ENCODE data around the gene SLC1A4. TPM values are rescaled to one million over a fixed set of nuclear protein-coding genes. Genes with fewer than 3 reads are reported as not detected.

The SLC1A4 gene
- total RNA-seq, 2 donors from 2014 or later: 41.6 to 45.3 TPM

- H3K27ac Mint-ChIP-seq: no peak overlapping the region
- ATAC-seq (replicated peaks in 1 of 2) (no peak), DNase-seq (no peak)
- H3K9me3 Mint-ChIP-seq: peaks cover 9 to 17% of the 10 kb centered on the region in 2 donors
- no peaks in the 10 kb centered on the region for H3K27me3 Mint-ChIP-seq (ENCODE audit: low read depth)
- H3K4me1 Mint-ChIP-seq (ENCODE audit: low read depth): peaks cover 6% of the 10 kb centered on the region
- peaks cover 10 to 22% of the 10 kb centered on the region in 2 donors for H3K36me3 Mint-ChIP-seq (ENCODE audit: insufficient read depth in 2 of 2)
- H3K4me3 Mint-ChIP-seq: no peak overlapping the region
These were observed 55.0 kb downstream of the SLC1A4 start for GRCh38 chr2:65044097-65044735.

DNA sequence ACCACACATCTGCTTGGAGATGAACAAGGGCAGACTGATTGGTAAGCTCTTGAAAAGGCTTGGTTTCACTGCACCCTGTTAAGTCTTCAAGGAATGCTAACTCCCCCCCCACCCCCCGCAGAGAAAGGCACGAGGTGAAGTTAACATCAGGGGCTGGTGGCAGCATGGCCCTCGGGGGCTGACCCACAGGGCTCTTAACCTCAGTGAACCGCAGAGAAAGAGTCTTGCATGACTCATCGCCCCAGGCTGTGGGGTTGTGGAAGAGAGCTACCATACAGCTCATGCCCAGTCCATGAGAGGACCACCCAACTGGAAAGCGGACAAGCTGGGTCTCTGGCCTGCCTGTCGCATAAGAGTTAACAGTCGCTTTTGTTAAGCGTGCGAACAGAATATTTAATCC, 56.5 kb downstream of the SLC1A4 start:
- H3K27me3 Mint-ChIP-seq (ENCODE audit: low read depth): no peaks in the 10 kb centered on the region
- H3K9me3 Mint-ChIP-seq: peaks cover 9 to 17% of the 10 kb centered on the region in 2 donors
- H3K4me3 Mint-ChIP-seq: no peak overlapping the region
- peaks cover 1% of the 10 kb centered on the region for H3K4me1 Mint-ChIP-seq (ENCODE audit: low read depth)
- DNase-seq (no peak), ATAC-seq (replicated peaks in 1 of 2) (no peak)
- H3K36me3 Mint-ChIP-seq (ENCODE audit: insufficient read depth in 2 of 2): peaks cover 10 to 22% of the 10 kb centered on the region in 2 donors
- H3K27ac Mint-ChIP-seq: no peak overlapping the region

DNA sequence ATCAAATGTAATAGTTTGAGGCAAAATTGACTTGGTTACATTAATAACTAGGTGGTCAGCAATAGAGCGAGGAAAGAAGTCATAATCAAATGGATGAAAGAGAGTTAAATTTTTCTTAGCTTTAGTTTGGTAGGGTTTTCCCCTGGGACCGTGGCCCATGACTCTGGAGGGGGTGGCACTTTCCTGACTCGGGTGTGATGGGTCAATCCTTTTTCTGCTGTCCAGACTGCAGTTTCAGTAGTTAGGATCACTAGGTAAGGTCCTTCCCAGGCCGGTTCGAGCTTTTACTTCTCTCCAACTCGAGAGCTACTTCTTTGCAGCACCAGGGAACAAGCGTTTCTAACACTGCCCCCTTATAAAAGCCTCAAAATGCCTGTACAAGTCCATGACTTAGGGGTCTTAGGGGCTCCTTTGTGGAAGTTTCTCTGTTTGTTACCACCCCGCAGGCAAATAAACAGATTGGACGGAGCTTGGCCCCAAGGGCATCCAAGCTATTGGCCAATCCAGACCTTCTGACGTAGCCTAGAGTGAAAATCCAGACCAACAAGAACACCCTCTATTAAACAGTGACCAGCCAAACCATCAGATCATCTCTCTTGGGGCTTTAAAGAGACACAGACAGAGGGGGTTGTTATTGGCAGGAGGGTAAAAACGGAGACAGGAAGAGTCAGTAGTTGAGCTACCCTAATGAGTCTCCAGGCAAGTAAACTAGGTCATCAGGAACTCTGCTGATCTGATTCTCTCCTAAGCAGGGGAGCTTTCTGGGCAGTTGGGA, 57.6 kb downstream of the SLC1A4 start:
- DNase-seq (no peak), ATAC-seq (replicated peaks in 1 of 2) (no peak)
- Mint-ChIP-seq H3K4me3 (no peak overlapping the region), H3K36me3 (ENCODE audit: insufficient read depth in 2 of 2) (peaks cover 10 to 22% of the 10 kb centered on the region in 2 donors), H3K27me3 (ENCODE audit: low read depth) (no peaks in the 10 kb centered on the region), H3K27ac (no peak overlapping the region), H3K9me3 (peaks cover 9 to 17% of the 10 kb centered on the region in 2 donors), H3K4me1 (ENCODE audit: low read depth) (no peaks in the 10 kb centered on the region)

DNA sequence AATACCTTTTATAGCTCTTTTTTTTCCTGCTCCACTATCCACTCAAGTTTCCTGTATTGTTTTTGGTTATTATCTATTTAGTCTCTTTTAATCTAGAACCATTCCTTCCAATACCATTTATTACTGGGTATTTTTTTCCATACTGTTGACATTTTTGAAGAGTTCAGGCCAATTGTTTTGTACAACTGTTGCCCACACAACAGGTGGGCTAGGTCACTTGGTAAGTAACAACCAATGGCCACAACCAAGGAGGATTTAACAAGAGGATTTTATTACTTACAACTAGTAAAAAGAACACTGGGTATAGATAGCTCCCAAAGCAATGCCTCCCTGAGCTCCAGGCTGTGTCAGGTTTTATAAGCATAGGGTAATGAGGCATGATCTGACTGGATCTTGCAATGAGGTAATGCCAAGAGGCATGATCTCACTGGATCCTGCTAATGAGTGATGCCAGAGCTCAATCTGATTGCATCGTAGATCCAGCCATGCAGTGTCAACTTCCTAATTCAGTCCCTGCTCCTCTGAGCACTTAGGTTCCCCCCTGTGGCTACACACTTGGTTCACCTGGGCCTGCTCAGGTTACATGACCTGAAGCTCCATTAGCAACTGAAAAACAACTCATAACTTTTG, 59.9 kb downstream of the SLC1A4 start:
- peak; percentile 14 to 46 for ATAC-seq (replicated peaks in 1 of 2)
- Mint-ChIP-seq H3K4me3 (no peak overlapping the region), H3K27me3 (ENCODE audit: low read depth) (no peaks in the 10 kb centered on the region), H3K27ac (no peak overlapping the region), H3K4me1 (ENCODE audit: low read depth) (peaks cover 12% of the 10 kb centered on the region), H3K9me3 (peaks cover 5 to 15% of the 10 kb centered on the region in 2 donors), H3K36me3 (ENCODE audit: insufficient read depth in 2 of 2) (peaks cover 8 to 16% of the 10 kb centered on the region in 2 donors)
- DNase-seq: no peak

GRCh38 chr2:65050931-65051330, 61.7 kb downstream of the SLC1A4 start:
- Mint-ChIP-seq H3K27ac (no peak overlapping the region), H3K27me3 (ENCODE audit: low read depth) (no peaks in the 10 kb centered on the region), H3K4me3 (no peak overlapping the region), H3K9me3 (peaks cover 2 to 6% of the 10 kb centered on the region in 2 donors), H3K4me1 (ENCODE audit: low read depth) (peaks cover 28% of the 10 kb centered on the region), H3K36me3 (ENCODE audit: insufficient read depth in 2 of 2) (peaks cover 2 to 8% of the 10 kb centered on the region in 2 donors)
- DNase-seq (no peak), ATAC-seq (replicated peaks in 1 of 2) (no peak)

GRCh38 chr2:65053199-65053598, 64.0 kb downstream of the SLC1A4 start:
- H3K4me3 Mint-ChIP-seq: peak overlapping the region; percentile 45 to 97
- peak; percentile 13 to 14 for ATAC-seq (replicated peaks in 1 of 2)
- H3K27ac Mint-ChIP-seq: no peak overlapping the region

DNA sequence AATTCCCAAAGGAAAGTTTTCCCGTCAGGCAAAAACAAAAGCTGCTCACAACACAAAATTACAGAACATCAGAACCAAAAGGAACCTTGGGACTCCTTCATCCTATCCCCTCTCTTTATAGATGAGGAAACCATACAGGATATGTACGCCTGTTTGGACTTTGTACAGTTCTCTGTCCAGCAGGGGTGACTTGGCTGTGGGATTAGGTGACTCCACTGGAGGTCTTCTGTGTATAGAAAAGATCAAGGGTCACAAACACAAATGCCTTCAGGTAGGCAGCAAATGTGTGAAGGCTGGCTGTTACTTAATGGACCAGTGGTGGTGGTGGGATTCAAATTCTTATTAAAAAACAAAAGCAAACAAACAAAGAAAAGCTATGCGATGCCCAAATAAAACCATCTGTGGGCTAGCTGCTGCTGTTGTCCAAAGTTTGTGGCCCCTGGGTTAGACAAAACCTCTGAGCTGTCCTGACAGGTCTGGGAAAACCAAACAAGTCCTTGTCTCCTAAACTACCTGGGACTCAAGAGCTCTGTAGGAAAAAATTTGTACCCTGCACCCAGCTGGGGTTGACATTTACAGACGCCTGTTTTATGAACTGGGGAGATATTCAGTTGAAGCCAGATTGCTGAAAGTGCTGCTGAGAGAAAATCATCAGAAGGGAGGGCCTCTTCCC, 65.7 kb downstream of the SLC1A4 start:
- no peak for ATAC-seq (replicated peaks in 1 of 2)
- DNase-seq: no peak
- Mint-ChIP-seq H3K9me3 (no peaks in the 10 kb centered on the region), H3K4me3 (peak overlapping the region; percentile 97), H3K27me3 (ENCODE audit: low read depth) (no peaks in the 10 kb centered on the region), H3K27ac (no peak overlapping the region), H3K4me1 (ENCODE audit: low read depth) (peaks cover 51% of the 10 kb centered on the region), H3K36me3 (ENCODE audit: insufficient read depth in 2 of 2) (no peaks in the 10 kb centered on the region)

More at GRCh38 chr2:65053199-65053598, 64.0 kb downstream of the SLC1A4 start:
- H3K27me3 Mint-ChIP-seq (ENCODE audit: low read depth): no peaks in the 10 kb centered on the region
- peak; percentile 52 to 53 for DNase-seq
- H3K4me1 Mint-ChIP-seq (ENCODE audit: low read depth): peaks cover 43% of the 10 kb centered on the region
- peaks cover 2 to 5% of the 10 kb centered on the region in 2 donors for H3K9me3 Mint-ChIP-seq
- H3K36me3 Mint-ChIP-seq (ENCODE audit: insufficient read depth in 2 of 2): peaks cover 2 to 8% of the 10 kb centered on the region in 2 donors

DNA sequence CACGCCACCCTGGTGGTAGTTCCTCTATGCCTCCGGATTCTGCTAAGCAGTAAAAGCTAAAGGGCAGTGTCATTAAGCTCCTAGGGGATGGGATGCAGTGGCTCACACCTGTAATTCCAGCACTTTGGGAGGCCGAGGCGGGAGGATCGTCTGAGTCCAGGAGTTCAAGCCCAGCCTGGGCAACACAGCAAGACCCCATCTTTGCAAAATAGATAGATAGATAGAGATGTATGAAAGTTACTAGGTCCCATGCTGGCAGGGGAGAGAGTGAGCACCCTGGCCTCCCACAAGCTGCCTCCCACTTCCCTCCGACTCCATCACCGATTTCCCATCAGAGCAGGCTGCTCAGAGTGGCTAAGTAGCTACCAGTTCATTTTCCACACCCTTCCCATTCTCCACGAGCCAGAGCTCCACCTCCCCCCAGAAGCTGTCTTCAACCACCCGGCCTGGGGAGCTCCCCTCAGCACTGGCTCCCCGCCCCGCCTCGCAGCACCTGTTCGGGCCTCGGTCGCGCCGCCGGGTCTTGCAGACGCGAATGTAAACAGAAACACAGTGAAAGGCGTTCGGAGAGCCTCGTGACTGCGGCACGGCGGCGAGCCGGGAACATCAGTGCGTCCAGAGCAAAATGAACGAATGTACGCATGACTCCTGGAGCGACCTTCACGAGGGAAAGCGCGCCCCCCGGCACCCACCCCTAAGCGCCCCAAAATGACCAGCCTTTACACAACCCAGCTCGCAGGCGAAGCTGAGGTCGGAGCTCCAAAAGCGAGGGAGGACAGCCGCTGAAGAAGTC, 66.4 kb downstream of the SLC1A4 start:
- Mint-ChIP-seq H3K9me3 (no peaks in the 10 kb centered on the region), H3K27me3 (ENCODE audit: low read depth) (no peaks in the 10 kb centered on the region), H3K4me3 (peak overlapping the region; percentile 97), H3K27ac (peak overlapping the region; percentile 52), H3K4me1 (ENCODE audit: low read depth) (peaks cover 51% of the 10 kb centered on the region), H3K36me3 (ENCODE audit: insufficient read depth in 2 of 2) (no peaks in the 10 kb centered on the region)
- ATAC-seq (replicated peaks in 1 of 2): peak; percentile 29 to 34
- DNase-seq: peak in 1 of 2 donors; percentile 65

- Mint-ChIP-seq H3K27me3 (ENCODE audit: low read depth) (no peaks in the 10 kb centered on the region), H3K27ac (peak within 1 kb of the TSS; percentile 52), H3K4me1 (ENCODE audit: low read depth) (peaks cover 54% of the 10 kb centered on the region), H3K9me3 (no peaks in the 10 kb centered on the region), H3K4me3 (peak within 1 kb of the TSS; percentile 97), H3K36me3 (ENCODE audit: insufficient read depth in 2 of 2) (no peaks in the 10 kb centered on the region)
- DNase-seq: peak; percentile 97 to 98
- ATAC-seq (replicated peaks in 1 of 2): peak; percentile 90
These were observed 67.2 kb downstream of the SLC1A4 start, which contains the start of gene CEP68 for GRCh38 chr2:65056215-65057053. CEP68 (plus strand) TSS chr2:65056416; CDS start chr2:65069445, 13,029 bp downstream.

GRCh38 chr2:65057054-65057375, 67.8 kb downstream of the SLC1A4 start:
- no peaks in the 10 kb centered on the region for H3K27me3 Mint-ChIP-seq (ENCODE audit: low read depth)
- no peaks in the 10 kb centered on the region for H3K9me3 Mint-ChIP-seq
- H3K27ac Mint-ChIP-seq: peak overlapping the region; percentile 48
- H3K4me3 Mint-ChIP-seq: peak overlapping the region; percentile 85 to 95
- DNase-seq: no peak
- peaks cover 59% of the 10 kb centered on the region for H3K4me1 Mint-ChIP-seq (ENCODE audit: low read depth)
- ATAC-seq (replicated peaks in 1 of 2): no peak
- H3K36me3 Mint-ChIP-seq (ENCODE audit: insufficient read depth in 2 of 2): no peaks in the 10 kb centered on the region

- DNase-seq: peak; percentile 70 to 77
- H3K36me3 Mint-ChIP-seq (ENCODE audit: insufficient read depth in 2 of 2): no peaks in the 10 kb centered on the region
These were observed 68.3 kb downstream of the SLC1A4 start for GRCh38 chr2:65057391-65058052.

More at GRCh38 chr2:65057391-65058052, 68.3 kb downstream of the SLC1A4 start:
- peak; percentile 62 for ATAC-seq (replicated peaks in 1 of 2)
- Mint-ChIP-seq H3K9me3 (no peaks in the 10 kb centered on the region), H3K4me3 (peak overlapping the region; percentile 85 to 95), H3K27me3 (ENCODE audit: low read depth) (no peaks in the 10 kb centered on the region), H3K4me1 (ENCODE audit: low read depth) (peaks cover 59% of the 10 kb centered on the region), H3K27ac (peak overlapping the region; percentile 2)
